ENCODE results near the gene PEX7.
"Not testable (repeated sequence)": the region's sequence is repeated elsewhere in the genome, so short reads cannot be mapped to it uniquely, and the experiment has no call there.

Gene PEX7

DNA sequence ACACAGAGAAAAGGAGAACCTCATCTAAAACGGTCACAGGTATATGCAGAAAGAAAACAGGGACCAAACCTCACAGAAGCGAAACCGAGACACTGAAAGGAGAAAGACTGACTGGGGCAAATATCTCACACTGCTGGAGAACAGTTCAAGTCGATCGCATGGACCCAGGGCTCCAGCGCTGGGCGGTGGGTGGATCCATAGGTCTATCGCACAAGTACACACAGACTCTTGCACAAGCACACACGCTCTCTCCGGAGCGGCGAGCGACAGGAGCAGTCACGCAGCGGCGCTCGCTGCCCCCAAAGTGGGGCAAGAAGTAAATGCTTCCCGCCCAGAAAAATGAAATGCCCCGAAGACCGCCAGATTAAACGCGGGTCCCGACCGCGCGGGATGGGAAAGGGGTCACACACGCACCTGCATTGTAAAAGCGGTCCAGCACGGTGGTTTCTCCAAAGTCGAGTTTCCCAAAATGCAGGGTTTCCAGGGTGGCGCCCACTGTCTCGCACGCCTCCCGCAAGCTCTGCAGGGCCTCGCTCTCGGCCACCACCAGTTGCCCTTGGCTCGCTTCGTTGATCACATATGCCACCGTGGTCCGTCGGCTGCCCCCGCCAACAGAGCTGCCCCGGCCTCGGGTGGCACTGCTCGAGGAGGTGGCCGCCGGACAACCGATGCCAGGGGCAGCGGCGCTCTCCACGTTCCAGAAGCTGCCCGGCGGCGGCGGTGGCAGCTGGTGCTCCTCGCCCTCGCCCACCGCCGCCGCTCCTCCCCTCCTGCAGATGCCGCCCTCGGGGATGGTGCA, 30.9 kb upstream of the PEX7 start:
- peak; percentile 63 for DNase-seq

DNA sequence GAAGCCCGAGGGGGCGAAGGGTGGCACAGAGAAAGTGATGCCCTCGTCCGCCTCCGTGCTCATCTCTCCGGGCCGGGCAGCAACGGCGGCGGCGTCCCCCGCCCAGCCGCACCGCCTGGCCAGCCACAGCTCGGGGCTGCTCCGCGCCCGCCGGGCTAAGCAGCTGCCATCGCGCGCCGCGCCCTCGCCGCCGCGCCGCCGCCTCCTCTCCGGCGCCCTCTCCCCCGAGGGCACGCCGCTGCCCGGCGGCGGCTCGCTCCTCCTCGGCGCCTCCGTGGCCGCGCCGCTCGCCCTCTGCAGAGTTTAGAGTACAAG, 30.3 kb upstream of the PEX7 start:
- no peak for DNase-seq

DNA sequence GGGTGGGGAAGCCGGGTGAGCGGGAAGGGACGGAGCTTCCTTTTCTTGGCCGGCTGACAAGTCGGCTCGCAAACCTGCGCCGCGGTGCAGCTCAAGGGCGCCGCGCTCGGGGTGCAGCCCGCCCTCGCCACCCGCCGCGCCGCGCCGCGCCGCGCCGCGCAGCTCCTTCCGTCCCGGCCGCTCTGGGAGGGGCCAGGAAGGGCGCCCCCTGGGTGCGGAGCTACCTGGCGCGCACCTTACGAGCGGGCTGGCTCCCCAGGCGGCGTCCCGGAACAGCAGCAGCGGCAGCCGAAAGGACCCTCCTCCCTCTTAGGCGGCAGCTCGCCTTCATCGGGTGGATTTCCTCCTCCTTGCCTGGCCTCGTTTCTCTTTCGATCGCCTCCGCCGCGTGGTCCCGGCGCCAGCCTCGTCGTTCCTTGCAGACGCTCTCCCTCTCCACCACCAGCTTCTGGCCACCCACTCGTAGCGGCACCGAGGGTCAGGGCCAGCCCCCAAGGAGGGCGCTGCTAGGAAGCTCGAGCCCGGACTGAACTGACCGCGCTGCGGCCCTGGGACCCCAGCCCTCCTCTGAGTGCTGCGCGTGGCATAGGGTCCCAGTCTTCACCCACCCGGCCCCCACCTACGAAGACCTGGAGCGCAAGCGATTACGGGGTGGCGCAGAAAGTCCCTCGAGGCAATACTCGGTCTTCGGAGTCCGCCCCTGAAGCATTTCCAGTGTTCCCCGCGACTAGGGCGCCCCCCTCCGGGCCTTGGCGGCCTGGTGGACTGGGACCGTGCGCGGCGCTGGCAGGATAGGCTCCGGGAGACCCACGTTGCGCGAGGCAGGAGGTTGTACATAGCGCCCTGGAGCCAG, 29.8 kb upstream of the PEX7 start, which contains the start of gene MAP3K5:
Gene MAP3K5 (minus strand): TSS at position 68 of the 853 bp plus-strand sequence. CDS start 320 bp downstream, outside the sequence.
- peak; percentile 94 for DNase-seq

DNA sequence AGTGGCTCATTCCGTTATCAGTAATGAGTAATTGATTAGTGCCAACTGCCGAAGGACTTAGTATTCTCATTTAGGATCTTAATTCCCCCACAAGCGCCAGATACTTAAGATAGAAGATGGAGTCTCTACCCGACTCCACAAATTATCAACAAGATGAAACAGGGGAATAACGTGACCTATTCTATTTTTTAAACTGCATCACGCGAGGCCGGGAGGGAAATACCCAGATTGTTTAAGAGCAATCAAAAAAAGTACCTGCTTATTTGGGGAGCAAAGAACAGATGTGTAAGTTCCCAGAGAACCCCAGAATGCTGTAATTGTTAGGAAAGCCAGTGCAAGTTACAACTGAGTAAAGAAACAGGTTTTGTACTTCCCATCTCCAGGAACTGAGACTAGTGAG, 29.0 kb upstream of the PEX7 start:
- peak; percentile 17 for DNase-seq

DNA sequence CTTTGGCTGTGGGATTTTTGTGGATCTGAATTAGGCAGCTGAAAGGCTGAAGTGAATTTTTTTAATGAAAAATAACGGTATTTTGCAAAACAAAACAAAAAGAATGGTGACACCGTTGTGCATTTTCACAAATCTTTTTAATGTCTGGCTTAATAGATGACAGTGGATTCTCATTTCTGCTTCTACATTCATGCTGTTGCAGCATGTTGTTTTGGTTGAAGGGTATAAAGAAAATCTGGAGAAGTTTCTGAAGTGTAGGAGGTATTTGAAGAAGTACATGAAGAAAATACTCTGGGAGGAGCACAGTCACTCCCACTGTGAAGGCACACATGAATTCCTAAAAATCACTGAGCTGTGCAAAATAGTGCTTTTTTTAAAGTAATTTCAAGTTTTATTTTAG, 27.0 kb upstream of the PEX7 start:
- DNase-seq = no peak

DNA sequence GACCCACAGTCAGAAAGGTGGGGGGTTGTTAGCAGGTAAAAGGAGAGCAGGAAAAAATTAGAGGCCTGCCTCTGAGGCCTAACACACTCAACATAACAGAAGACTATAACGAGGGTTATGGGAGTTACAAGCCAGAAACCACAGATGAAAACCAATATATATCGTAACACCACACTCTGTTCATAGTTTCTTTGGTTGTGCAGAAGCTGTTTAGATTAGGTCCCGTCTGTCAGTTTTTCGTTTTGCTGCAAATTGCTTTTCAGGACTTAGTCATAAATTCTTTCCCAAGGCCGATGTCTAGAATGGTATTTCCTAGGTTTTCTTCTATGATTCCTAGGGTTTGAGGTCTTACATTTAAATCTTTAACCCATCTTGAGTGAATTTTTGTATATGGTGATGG, 26.4 kb upstream of the PEX7 start:
- DNase-seq = no peak

DNA sequence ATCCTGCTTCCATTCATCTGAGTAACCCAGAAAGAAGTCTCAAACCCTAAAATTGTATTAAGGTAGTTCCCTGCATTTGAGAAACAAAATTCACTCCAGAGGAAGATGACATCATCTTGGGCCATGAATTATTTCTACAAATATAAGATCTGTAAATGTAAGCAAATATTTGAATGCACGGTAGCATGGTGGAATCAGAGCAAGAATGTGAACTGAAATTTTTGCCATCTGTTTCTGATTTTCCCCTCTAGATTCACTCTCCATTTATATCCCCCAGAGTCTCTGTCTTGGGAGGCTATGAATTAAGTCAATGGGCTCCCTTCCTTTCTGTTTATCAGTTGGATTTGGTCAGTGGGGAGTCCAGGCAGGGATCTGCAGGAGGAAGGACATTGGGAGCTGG, 24.3 kb upstream of the PEX7 start:
- DNase-seq = no peak

DNA sequence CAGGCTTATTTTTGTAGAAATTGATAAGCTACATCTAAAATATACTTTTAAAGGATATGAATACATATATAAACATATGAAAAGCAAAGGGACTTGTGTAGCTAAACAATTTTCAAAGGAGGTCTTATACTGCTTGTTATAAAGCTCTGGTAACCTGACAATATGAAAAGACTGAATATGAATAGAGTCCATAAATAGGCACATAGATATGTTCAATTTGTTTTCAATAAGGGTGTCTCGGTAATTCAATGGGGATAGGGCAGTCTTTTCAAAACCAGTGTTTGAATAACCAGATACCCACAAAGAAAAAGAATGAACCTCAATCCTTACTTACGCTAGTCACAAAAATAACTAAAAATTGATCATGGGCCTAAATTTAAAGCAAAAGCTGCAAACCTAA, 20.8 kb upstream of the PEX7 start:
- DNase-seq = no peak

DNA sequence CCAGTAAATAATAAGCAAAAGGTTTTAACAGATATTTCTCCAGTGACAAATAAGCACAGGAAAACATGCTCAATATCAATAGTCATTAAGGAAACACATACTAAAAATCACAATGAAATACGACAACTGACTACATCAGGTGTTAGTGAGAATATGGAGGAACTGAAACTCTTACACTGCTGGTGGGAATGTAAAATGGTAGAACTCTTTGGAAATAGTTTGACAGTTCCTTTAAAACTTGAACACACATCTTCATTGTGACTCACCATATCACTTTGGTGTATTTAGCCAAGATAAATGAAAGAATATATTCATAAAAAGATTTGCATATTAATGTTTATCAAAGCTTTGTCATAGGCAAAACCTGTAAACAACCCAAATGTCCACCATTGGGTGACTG, 18.8 kb upstream of the PEX7 start:
- DNase-seq = no peak

DNA sequence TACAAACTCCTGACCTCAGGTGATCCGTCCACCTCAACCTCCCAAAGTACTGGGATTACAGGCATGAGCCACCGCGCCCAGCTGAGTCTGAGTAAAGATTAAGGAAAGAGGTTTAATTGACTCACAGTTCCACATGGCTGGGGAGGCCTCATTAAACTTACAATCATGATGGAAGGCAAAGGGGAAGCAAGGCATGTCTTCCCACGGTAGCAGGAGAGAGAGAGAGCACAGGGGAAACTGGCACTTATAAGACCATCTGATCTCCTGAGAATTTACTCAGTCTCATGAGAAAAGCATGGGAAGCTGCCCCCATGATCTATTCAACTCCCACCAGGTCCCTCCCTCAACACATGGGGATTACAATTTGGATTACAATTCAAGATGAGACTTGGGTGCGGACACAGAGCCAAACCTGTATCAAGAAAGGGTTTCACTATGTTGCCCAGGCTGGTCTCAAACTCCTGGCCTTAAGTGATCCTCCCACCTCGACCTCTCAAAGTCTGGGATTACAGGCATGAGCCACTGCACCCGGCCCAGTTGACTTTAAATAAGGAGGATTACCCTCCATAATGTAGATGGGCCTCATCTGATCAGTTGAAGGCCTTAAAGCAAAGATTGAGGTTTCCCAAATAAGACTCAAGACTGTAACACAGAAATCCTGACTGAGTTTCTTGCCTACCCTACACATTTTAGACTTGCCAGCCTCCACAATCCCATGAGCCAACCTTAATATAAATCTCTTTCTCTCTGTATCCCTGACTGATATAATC, 13.1 kb upstream of the PEX7 start:
- no peak for DNase-seq

DNA sequence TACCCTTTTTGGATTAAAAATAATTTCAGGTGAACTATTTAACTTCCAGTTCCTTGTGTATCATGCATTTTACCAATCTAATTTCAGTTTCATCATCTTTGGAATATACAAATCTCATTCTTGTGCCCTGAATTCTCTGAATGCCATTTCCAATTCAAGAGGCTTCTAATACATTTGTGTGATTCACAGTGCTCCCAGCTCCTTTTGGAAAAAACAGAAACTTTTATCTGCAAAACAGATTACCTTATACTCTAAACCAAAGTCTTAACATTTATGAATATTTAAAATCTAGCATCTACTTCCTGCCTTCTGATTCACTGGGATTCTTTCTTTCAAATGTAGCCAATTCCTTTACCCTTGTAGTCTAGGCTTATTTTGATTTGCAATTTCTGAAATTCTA, 11.1 kb upstream of the PEX7 start:
- no peak for DNase-seq

DNA sequence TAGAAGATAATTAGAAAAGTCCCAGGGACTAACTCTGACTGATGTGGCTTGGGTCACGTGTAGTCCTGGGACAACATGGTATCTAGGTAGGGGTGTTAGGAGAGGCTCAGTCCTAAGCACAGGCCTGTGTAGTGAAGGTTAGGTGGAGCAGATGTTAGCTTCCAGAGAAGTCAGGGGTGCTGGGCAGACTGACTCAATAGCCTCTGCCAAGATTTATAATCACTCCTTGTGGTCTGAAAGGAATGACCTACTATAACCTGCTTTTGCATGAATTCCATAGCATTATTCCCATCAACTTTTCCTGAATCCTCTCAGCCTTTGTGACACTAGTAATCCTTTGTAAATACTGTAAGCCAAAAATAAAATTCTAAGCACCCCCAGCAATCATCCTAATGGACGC, 10.2 kb upstream of the PEX7 start:
- no peak for DNase-seq

DNA sequence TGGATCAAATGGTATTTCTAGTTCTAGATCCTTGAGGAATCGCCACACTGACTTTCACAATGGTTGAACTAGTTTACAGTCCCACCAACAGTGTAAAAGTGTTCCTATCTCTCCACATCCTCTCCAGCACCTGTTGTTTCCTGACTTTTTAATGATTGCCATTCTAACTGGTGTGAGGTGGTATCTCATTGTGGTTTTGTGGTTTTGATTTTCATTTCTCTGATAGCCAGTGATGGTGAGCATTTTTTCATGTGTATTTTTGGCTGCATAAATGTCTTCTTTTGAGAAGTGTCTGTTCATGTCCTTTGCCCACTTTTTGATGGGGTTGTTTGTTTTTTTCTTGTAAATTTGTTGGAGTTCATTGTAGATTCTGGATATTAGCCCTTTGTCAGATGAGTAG, 6.8 kb upstream of the PEX7 start:
- not testable (repeated sequence) for DNase-seq

DNA sequence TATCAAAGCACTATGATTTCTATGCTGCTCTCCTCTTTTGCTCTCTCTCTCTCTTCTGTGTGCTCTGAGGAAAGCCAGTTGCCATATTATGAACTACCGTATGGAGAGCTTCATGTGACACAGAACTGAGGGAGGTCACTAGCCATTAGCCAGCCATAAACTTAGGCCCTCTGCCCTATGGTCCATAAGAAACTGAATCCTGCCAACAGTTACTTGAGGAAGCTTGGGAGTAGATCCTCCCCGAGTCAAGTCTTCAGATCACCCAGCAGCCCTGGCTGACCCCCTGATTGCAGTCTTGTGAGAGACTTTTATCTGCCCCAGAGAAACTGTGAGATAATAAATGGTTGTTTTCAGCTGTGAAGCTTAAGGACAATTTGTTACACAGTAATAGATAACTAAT, 5.7 kb upstream of the PEX7 start:
- DNase-seq = no peak

DNA sequence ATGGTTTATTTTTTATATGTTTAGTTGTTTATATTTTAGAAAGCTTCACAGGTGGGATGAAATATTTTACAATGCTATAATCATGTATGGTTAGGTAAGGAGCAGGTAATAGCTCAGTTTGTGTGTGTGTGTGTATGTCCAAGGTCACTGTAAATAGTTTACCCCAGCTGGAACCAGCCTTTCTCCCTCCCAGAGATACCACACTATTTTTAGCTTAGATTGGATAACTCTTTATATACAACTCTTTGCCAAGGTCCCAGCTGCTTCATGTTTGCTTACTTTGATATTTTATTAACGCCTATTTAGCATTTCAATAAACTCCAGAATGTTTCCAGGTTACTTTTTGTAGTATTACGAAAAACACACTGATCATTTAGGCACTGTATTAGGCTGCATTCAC, 1.8 kb upstream of the PEX7 start:
- DNase-seq = no peak

DNA sequence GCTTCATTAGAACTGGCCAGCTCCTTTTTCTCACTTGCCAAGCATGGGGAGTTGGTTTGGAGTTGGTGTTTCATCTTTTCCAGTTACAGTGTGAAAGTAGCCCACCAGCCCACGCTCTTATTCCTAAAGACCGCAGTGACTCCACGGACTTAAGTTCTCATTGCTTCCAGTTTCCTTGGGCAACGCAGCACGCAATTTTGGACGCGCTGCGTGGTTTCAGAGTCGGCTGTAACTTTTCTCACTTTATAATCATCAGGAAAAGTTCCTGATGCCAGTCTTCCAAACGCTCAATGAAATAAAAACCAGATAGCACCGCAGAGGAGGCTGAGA, 381 bp upstream of the PEX7 start:
- DNase-seq = no peak

DNA sequence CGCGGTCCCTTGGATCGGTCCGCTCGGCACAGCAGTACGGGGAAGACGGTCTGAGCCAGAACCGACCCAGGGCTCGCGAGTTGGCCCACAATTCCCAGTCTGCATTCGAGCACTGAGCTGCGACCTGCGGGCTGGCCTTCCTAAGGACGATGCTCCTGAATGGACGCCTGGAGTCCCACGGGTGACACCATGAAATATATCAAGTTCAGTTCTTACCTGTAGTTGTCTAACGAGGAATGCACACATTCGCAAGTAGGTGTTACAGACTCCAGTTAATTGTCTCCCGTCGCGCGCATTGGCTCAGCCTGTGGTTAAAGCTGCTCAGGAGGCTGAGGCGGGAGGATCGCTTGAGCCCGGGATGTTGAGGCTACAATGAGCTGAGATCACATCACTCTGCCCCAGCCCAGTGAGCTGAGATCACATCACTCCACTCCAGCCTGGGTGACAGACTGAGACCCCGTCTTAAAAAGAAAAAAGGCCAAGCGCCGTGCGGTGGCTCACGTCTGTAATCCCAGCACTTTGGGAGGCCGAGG, 802 bp downstream of the PEX7 start:
- no peak for DNase-seq

DNA sequence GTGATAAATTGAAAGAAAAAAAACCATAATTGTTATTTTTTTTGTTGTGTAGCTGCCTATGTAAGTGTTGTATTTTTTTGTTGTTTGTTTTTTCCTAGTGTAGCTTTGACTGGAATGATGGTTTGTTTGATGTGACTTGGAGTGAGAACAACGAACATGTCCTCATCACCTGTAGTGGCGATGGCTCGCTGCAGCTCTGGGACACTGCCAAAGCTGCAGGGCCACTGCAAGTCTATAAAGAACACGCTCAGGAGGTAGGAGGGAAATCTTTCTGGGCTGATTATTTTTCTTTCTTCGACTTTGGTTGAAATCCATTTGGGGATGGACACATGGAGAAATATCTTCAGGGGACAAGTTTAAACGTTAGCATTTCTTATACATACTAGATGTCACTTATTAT, 3.8 kb downstream of the PEX7 start:
- DNase-seq = no peak

DNA sequence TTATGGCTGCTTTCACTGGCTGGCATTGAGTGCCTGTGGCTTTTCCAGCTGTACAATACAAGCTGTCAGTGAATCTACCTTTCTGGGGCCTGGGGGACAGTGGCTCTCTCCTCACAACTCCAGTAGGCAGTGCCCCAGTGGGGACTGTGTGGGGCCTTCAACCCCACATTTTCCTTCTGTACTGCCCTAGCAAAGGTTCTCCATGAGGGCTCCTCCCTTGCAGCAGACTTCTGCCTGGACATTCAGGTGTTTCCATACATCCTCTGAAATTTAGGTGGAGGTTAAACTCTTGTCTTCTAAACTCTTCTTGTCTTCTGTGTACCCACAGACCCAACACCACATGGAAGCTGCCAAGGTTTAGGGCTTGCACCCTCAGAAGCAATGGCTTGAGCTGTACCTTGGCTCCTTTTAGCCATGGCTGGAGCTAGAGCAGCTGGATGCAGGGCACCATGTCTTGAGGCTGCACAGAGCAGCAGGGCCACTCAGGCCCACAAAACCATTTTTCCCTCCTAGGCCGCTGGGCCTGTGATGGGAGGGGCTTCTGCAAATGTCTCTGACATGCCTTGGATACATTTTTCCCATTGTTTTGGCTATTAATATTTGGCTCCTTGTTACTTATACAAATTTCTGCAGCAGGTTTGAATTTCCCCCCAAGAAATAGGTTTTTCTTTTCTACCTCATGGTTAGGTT, 9.6 kb downstream of the PEX7 start:
- no peak for DNase-seq

DNA sequence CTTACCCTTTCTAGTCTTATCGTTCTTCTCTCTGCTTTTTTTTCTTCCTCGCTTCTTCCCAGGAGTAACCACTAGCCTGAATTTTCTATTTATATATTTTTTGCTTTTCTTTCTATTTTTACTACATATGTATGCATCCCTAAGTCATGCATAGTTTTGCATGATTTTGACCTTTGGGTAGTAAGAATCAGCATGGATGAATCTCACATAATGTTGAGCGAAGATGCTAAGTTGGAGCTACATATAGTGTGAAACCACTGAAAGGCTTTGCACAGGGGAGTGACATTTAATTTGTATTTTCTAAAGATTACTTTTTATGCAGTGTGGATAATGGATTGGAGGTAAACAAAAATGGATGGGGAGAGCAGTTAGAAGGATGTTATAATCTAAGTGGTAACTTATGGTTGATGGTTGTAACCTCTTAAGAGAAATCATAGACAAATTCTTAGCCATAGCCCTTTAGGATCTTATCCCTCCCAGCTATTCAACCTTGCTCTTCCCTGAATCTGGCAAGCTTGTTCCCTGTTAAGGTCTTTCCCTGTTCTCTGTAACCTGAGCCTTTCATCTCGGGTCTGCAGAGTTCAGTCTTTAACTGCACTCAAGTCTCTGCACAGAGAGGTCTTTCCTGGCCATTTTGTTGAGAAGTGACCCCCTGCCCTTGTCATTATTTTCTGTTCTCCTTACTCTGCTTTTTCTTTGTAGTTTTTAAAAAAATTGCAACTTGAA, 18.0 kb downstream of the PEX7 start:
- no peak for DNase-seq

DNA sequence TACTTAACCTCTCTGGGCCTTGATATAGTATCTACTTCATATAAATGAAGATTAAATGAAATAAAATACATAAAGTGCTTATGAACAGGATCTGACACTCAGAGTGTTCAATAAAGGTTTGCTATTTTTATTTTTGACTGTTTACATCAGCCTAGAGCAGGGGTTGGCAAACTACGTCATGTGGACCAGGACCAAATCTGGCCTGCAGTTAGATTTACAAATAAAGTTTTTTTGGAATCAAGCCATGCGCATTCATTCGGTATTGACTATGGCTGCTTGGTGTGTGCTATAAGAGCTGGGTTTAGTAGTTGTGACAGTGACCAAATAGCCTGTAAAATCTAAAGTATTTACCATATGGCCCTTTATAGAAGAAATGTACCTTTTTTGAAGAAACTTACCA, 20.8 kb downstream of the PEX7 start:
- DNase-seq = no peak

DNA sequence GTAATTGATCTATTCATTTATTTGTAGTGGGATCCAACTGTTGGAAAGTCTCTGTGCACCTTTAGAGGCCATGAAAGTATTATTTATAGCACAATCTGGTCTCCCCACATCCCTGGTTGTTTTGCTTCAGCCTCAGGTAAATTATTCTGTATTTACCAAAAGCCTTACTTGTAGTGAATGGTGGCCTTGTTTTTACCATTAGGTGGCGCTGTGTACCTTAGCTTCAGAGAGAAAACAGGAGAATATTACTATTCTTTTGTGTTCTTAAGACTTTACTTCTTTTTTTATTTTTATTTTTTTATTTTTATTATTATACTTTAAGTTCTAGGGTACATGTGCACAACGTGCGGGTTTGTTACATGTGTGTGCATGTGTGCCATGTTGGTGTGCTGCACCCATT, 23.7 kb downstream of the PEX7 start:
- peak; percentile 57 for DNase-seq
